GM18502 (cell line): ENCODE data around the gene ANAPC16.
"Not testable (repeated sequence)": the region's sequence is repeated elsewhere in the genome, so short reads cannot be mapped to it uniquely, and the experiment has no call there.

Experiments
- ATAC-seq: cut with Tn5 transposase; IDR thresholded peaks from one replicate; pipeline ENCODE4 v1.9.1; 2021; ENCODE audit warnings: mild to moderate bottlenecking; ENCODE audit not compliant: unreplicated experiment, poor library complexity

ANAPC16 gene

DNA sequence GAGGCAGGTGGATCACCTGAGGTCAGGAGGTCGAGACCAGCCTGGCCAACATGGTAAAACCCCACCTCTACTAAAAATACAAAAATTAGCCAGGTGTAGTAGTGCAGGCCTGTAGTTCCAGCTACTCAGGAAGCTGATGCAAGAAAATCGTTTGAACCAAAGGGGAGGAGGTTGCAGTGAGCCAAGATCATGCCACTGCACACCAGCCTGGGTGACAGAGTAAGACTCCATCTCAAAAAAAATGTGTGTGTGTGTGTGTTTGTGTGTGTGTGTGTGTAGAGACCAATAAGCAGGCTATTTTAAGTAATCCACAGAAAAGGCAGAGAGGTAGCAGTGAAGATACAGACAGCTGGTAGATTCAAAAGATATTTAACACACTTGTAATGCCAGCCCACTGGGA is 7.3 kb upstream of the ANAPC16 start:
- ATAC-seq: not testable (repeated sequence)

GRCh38 chr10:72211381-72211780 is 4.4 kb upstream of the ANAPC16 start:
- not testable (repeated sequence) for ATAC-seq

DNA sequence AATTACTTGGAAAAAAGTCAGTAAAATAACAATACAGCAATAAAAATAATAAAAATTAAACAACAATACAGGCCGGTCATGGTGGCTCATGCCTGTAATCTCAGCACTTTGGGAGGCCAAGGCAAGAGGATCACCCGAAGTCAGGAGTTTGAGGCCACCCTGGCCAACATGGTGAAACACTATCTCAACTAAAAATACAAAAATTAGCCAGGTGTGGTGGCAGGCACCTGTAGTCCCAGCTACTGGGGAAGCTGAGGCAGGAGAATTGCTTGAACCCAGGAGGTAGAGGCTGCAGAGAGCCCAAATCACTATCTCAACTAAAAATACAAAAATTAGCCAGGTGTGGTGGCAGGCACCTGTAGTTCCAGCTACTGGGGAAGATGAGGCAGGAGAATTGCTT is 4.0 kb upstream of the ANAPC16 start:
- not testable (repeated sequence) for ATAC-seq

DNA sequence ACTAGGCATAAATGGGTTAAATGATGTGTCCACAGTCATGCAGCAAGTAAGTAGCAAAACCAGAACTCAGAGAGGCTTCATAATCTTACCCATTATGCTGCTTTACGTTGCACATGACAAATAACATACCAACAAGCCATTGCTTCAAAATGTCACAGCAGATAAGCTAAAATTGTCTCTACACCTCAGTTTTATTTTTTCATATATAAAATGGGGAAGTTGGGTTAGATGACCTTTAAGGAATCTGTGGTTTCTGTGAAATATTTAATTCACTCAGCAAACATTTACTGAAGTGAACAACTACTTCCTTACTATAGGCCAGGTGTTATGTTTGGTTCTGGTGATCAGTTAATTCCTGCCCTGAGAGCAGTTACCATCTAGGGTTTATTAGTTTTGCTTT is 2.5 kb downstream of the ANAPC16 start:
- ATAC-seq: no peak

- no peak for ATAC-seq
These were observed 2.9 kb downstream of the ANAPC16 start for GRCh38 chr10:72218726-72219125.

GRCh38 chr10:72219235-72219814 is 3.5 kb downstream of the ANAPC16 start:
- ATAC-seq: no peak

- ATAC-seq: no peak
These were observed 4.8 kb downstream of the ANAPC16 start for GRCh38 chr10:72220637-72221036.

DNA sequence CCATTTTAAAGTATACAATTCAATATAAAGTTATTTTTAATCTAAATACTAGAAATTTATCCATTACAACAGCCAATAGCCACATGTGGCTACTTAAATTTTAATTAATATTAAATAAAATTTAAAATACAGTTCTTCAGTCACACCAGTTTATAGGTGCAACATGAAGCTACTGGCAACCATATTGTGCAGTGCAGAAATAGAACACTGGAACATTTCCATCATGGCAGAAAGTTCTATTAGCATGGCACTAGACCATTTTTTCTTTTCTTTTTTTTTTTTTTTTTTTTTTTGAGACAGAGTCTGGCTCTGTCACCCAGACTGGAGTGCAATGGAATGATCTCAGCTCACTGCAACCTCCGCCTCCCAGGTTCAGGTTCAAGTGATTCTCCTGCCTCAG is 5.5 kb downstream of the ANAPC16 start:
- ATAC-seq: no peak

- ATAC-seq: no peak
These were observed 7.9 kb downstream of the ANAPC16 start for GRCh38 chr10:72223743-72224101.

DNA sequence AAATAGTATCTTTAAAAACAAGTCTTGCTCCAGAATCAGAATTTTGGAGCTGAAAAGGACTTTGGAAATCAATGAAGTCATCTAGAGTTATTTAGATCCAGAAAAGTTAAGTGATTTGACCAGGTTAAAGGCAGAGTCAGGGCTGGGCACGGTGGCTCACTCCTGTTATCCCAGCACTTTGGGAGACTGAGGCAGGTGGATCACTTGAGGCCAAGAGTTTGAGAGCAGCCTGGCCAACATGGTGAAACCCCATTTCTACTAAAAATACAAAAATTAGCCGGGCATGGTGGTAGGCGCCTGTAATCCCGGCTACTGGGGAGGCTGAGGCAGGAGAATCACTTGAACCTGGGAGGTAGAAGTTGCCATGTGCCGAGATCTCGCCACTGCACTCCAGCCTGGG is 8.4 kb downstream of the ANAPC16 start:
- not testable (repeated sequence) for ATAC-seq

DNA sequence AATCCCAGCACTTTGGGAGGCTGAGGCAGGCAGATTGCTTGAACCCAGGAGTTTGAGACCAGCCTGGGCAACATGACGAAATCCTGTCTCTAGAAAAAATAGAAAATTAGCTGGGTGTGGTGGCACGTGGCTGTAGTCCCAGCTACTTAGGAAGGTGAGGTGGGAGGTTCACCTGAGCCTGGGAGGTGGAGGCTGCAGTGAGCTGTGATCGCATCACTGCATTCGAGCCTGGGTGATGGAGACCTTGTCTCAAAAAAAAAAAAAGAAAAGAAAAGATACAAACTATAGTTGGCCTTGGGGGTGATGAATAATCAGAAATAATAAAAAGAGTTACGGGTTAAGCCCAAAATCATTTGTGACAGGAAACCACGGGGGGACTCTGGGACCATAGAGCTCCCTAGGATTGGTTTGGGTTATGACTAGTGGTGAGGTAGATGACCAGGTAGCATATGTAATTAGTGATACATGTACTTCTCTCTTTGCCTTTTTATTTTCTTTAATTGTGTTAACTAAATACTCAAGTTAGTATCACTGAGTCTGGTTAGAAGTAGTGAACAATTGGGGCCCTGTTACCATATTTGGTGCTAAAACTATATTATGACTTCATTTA is 10.7 kb downstream of the ANAPC16 start:
- no peak for ATAC-seq

GRCh38 chr10:72227826-72228225 is 12.0 kb downstream of the ANAPC16 start:
- no peak for ATAC-seq

DNA sequence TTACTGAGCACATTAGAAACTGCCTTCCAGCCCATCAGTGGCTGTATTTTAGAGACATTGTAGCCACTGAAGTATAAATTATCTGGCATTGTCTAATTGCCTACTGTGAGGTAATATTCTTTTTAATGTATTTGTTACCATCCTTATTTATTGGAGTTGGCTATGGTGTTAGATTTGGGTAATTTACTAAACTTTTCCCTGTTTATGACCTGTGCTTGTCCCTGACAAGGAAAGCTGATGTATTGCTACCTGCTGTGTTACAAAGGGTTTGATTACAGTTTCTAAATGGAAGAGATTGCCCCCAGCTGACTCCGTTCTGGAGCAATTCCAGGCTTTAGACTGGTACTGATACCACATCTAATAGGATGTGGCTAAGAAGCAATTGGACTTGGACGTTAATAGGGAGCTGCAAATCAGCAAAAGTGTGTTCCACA is 12.5 kb downstream of the ANAPC16 start:
- no peak for ATAC-seq

DNA sequence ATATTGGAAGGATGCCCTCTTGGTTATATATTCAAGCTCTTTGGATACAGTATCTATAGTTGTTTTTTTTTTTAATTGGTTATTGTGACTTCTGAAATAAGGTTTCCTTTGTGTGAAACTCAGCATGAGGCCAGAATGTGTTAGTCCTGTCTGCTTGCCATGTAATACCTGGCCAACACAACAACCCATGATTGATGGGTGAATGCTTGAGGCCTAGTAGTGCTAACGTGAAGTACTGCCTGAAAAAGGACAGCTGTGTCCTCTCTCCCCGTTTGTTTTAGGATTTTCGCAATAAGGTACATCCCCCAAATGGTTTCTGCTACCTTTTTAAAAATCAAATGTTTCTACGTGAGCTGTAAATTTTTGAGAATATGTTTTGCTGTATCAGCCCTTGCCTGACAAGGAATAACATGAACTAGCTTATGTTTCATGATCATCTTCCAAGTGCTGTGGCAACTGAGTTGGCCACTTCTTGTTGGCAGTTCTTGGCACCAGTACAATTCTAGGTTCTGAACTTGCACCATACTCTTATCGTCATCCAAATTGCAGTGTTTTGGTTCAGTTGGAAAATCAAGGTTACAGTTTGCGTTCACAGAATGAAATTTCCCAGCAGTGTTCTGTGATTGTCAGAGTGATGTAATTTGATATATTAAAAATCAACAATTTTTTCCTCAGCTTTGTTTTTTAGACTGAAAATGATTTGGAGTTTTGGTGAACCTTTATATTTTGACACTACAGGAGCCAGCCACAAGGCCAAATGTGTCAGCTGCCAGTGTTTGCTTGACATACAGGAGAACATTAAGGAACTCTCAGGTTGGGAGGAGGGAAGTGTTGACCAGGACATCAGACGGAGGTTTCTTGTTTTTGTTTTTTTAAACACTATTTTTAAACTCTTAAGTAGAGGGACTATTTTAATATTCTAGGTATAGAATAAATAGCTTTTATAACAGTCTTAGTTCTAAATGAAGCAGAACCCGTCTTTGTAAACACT is 13.7 kb downstream of the ANAPC16 start:
- ATAC-seq: no peak

- no peak for ATAC-seq
These were observed 17.8 kb downstream of the ANAPC16 start for GRCh38 chr10:72233621-72234020.

DNA sequence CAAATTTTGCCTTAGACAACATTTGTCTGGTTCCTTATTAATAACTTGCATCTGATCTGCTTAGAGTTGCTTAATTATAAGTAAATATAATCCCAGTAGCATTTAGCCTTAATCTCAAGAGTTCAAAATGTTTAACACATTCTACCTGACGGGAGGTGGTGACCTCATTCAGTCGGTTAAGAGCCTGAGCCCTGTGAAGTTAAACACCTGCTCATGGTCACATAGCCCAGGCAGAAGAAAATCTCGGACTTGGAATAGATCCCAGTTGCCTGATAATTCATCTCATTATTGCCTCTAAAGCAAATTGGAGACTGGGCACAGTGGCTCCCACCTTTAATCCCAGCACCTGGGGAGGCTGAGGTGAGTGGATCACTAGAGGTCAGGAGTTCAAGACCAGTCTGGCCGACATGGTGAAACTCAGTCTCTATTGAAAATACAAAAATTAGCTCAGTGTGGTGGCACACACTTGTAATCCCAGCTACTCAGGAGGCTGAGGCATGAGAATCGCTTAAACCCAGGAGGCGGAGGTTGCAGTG is 18.8 kb downstream of the ANAPC16 start:
- ATAC-seq: no peak

DNA sequence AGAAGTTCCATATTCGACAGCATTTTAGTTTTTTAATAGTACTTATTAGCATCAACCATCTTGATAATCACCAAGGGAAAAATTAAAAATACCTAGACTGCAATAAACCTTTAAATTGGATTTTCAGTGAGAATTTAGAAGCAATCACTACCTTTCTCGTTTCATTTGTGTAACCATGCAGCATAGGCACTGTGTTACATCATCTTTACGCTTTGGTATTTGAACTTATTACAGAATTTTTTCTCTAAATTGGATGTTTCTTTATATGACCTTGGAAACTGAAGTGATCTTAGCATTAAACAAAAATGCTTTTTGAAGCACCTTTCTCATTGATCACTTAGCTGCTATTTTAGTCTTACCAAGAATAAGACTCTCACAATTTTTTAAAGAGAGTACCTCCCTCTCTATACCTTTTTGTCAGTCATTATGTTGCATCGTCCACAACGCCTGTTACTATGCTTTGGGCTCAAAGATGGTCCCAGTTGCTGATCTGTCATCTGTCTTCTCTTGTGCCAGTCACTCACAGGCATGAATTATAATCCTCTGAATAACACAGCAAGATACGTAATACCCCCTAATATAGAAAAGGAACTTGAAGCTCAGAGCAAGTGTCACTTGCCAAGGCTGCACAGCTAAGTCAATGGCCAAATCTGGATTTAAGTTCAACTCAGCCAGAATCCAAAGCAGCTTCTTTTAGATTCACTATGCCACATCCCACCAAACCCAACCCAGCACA is 19.9 kb downstream of the ANAPC16 start:
- no peak for ATAC-seq

DNA sequence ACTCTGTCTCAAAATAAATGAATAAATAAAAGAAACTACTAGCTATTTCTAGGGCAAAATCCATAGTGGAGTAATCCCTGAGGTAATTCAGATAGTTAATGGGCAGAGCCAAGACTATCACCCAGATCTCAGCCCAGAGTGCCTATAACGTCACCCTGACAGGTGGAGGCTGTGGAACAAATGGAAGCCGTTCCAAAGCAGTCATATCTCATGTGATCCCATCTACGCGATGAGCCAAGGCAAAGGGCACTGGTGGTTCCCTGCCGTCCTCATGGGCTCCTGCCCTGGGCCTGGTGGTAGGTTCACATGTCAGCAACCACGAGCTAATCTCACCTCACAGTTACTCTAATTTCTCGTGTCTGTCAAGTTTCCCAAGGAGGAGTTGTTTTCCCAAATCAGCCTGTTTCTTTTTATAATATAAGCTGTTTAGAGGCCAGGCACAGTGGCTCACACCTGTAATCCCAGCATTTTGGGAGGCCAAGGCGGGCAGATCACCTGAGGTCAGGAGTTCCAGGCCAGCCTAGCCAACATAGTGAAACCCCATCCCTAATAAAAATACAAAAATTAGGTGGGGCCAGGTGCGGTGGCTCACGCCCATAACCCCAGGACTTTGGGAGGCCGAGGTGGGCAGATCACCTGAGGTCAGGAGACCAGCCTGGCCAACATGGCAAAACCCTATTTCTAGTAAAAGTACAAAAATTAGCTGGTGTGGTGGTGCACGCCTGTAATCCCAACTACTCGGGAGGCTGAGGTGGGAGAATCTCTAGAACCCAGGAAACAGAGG is 22.8 kb downstream of the ANAPC16 start:
- ATAC-seq: no peak

GRCh38 chr10:72239409-72239808 is 23.6 kb downstream of the ANAPC16 start:
- no peak for ATAC-seq

GRCh38 chr10:72240371-72240770 is 24.6 kb downstream of the ANAPC16 start:
- no peak for ATAC-seq
